Skeletal muscle tissue (tissue), 4 donors: ENCODE data around the gene ZNRF3. TPM values are rescaled to one million over a fixed set of nuclear protein-coding genes. Genes with fewer than 3 reads are reported as not detected.
"Not testable (repeated sequence)": the region's sequence is repeated elsewhere in the genome, so short reads cannot be mapped to it uniquely, and the experiment has no call there.

Experiments used
- H3K27ac ChIP-seq: one replicate; pipeline ENCODE4 v1.7.0; 2013; ENCODE audit warnings: mild to moderate bottlenecking, low read depth, low read length, inconsistent platforms
- H3K27me3 ChIP-seq, 3 donors: one replicate each; pipeline ENCODE4 v1.7.0; 2013; ENCODE audit warnings: low read length in 3 of 3; ENCODE audit not compliant: control insufficient read depth in 3 of 3, insufficient read depth in 3 of 3
- H3K36me3 ChIP-seq, 3 donors: one replicate each; pipeline ENCODE4 v1.7.0; 2013; ENCODE audit warnings: low read length in 3 of 3; ENCODE audit not compliant: control insufficient read depth in 3 of 3, insufficient read depth in 3 of 3
- H3K4me1 ChIP-seq, 3 donors: one replicate each; pipeline ENCODE4 v1.7.0; 2013; ENCODE audit warnings: low read length in 3 of 3, mild to moderate bottlenecking in 3 of 3; ENCODE audit not compliant: control insufficient read depth in 3 of 3, insufficient read depth in 3 of 3
- H3K4me3 ChIP-seq, 3 donors: one replicate each; pipeline ENCODE4 v1.7.0; 2013; ENCODE audit warnings: low read length in 3 of 3
- H3K9ac ChIP-seq, 3 donors: one replicate each; pipeline ENCODE4 v1.7.0; 2013; ENCODE audit warnings: low read length in 3 of 3, mild to moderate bottlenecking in 3 of 3, moderate library complexity in 2 of 3, low read depth in 1 of 3
- H3K9me3 ChIP-seq, 3 donors: one replicate each; pipeline ENCODE4 v1.7.0; 2013; ENCODE audit warnings: low read length in 3 of 3; ENCODE audit not compliant: control insufficient read depth in 3 of 3
- total RNA-seq: library from RNA; depleted of rRNA; stranded (reverse); fragments of >200 nt; gene quantifications from one replicate; pipeline ENCODE4 v1.2.3, GENCODE V29; 2014
- donor health status: Osteomylitis.

Gene ZNRF3
- total RNA-seq, 1 donor from 2014 or later: 7.3 TPM

DNA sequence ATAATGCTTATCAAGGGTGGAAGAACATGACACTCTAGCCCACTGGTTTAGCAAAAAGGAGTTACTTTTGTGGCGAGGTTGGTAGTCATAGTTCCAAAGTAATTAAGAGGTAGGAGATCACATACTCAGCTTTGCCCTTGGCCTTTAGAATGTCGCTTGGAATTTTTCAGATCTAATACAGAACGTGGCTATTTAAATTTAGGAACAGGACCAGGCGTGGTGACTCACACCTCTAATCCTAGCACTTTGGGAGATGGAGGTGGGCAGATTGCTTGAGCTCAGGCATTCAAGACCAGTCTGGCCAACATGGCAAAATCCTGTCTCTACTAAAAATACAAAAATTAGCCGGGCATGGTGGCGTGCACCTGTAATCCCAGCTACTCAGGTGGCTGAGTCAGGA is 26.1 kb upstream of the ZNRF3 start:
- no peak overlapping the region for H3K9ac ChIP-seq
- H3K4me3 ChIP-seq: no peak overlapping the region
- no peaks in the 10 kb centered on the region for H3K9me3 ChIP-seq
- H3K27ac ChIP-seq: no peak overlapping the region
- H3K36me3 ChIP-seq: no peaks in the 10 kb centered on the region
- no peaks in the 10 kb centered on the region for H3K4me1 ChIP-seq
- H3K27me3 ChIP-seq: no peaks in the 10 kb centered on the region

DNA sequence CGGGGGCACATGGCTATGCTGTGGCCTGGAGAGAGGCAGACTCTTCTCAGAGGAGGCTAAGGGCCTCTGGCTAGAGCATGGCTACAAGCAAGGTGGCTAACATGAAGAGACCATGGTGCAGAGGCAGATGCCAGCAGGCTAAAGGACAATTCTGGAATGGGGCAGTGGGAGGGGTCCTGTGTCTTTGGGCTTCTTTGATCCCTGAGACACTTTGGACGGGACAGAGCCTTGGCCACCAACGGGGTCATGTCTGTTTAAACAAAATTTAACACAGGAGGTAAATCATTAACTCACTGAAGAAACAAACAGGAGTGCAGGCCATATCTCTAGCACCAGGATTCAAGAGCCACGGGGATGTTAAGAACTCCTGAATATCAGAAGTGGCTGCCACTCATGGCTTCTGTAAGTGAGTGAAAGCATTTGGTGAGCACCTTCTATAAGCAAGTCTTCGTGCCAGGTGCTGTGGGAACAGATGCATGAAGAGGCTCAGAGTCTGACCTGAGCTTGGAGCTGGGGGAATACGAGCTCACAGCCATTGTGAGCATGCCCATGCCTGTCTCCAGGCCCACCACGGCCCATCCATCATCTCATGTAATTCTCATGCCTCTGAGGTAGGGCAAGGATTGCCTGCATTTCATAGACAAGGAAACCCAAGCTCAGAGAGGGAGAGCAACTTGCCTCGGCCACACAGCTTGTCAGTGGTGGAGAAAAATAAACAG is 18.3 kb upstream of the ZNRF3 start:
- H3K27me3 ChIP-seq: no peaks in the 10 kb centered on the region
- H3K9me3 ChIP-seq: no peaks in the 10 kb centered on the region
- no peak overlapping the region for H3K4me3 ChIP-seq
- no peaks in the 10 kb centered on the region for H3K36me3 ChIP-seq
- H3K27ac ChIP-seq: no peak overlapping the region
- no peak overlapping the region for H3K9ac ChIP-seq
- no peaks in the 10 kb centered on the region for H3K4me1 ChIP-seq

DNA sequence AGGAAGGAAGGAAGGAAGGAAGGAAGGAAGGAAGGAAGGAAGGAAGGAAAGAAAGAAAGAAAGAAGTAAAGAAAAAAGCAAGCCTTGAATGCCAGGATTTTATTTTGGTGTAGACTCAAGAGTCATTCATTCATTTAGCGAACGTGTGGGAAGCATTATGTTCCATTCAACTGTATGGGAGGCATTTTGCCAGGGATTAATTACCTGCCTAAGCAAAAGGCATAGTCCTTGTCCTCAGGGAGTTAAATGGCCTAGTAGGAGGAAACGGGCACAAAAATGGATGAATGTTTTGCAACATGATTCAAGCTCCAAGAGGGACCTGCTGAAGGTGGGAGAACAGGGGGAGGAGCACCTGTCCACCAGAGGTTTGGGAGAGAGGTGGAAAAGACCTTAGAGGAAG is 16.2 kb upstream of the ZNRF3 start:
- no peak overlapping the region for H3K27ac ChIP-seq
- no peak overlapping the region for H3K9ac ChIP-seq
- no peaks in the 10 kb centered on the region for H3K4me1 ChIP-seq
- no peaks in the 10 kb centered on the region for H3K9me3 ChIP-seq
- no peak overlapping the region for H3K4me3 ChIP-seq
- no peaks in the 10 kb centered on the region for H3K27me3 ChIP-seq
- H3K36me3 ChIP-seq: no peaks in the 10 kb centered on the region

DNA sequence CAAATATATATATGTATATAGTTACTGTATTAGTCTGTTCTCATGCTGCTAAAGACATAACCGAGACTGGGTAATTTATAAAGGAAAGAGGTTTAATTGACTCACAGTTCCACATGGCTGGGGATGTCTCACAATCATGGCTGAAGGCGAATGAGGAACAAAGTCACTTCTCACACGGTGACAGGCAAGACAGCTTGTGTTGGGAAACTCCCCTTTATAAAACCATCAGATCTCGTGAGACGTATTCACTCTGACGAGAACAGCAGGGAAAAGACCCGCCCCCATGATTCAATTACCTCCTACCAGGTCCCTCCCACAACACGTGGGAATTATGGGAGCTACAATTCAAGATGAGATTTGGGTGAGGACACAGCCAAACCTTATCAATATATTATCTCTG is 15.0 kb upstream of the ZNRF3 start:
- H3K9ac ChIP-seq, H3K27ac ChIP-seq, H3K4me1 ChIP-seq, H3K9me3 ChIP-seq, H3K4me3 ChIP-seq, H3K27me3 ChIP-seq, H3K36me3 ChIP-seq: not testable (repeated sequence)

GRCh38 chr22:28869736-28870135 is 13.6 kb upstream of the ZNRF3 start:
- Histone ChIP-seq H3K36me3 (no peaks in the 10 kb centered on the region), H3K4me3 (no peak overlapping the region), H3K27me3 (no peaks in the 10 kb centered on the region), H3K9me3 (no peaks in the 10 kb centered on the region), H3K4me1 (no peaks in the 10 kb centered on the region), H3K27ac (no peak overlapping the region), H3K9ac (no peak overlapping the region)

DNA sequence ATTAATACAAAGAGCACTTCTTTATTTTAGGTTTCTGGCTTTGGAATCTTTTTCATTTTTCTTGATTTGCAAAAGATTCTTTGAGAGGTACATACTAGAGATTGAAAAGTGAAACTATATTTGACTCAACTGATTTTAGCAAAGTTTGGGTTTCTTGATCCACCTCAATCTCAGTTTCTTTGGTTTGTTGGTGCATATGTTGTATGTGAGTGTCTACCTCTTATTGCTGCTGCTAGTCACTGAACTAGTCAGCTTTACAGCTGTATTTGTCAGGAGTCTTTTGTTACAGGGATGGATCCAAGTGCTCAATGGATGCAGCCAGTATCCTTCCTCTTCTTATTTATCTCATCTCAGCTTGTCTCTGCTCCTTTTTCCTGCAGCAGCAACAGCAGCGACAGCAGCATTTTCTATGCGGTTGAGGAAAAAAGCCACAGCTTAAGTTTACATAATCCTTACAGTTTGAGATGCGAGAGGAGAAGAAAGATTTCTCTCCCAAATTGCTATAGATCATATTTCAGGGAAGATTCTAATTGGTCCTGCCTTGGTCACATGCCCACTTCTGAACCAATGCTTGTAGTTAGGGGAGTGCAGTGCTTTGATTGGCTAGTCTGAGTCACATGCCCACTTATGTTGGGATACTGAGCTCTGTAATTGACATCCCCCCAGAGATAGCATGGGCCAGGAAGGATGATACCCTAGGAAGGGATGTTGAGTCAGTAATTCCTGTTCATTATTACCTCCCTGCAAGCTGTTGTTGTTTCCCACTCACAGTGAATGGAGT is 10.0 kb upstream of the ZNRF3 start:
- Histone ChIP-seq H3K27ac (no peak overlapping the region), H3K4me3 (no peak overlapping the region), H3K27me3 (no peaks in the 10 kb centered on the region), H3K36me3 (no peaks in the 10 kb centered on the region), H3K9ac (no peak overlapping the region), H3K9me3 (no peaks in the 10 kb centered on the region), H3K4me1 (no peaks in the 10 kb centered on the region)

DNA sequence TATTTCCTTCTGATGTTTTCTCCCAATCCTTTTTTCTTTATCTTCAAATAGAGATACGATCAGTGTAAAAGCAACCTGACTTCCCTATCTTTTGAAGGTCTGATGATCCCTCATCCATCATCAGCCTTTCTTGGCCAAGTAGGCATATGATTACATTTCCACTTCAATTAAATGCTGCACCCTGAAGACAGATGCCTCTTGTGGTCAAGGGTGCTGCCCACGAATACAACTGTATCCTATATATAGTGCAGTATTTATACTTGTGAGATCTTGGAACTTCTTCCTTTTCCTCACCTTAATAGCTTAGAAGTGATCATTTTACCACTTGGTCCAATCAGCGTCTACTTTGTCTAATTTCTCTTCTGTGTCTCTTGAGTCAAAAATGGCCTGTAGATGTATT is 9.3 kb upstream of the ZNRF3 start:
- no peaks in the 10 kb centered on the region for H3K27me3 ChIP-seq
- no peak overlapping the region for H3K4me3 ChIP-seq
- no peak overlapping the region for H3K27ac ChIP-seq
- H3K4me1 ChIP-seq: no peaks in the 10 kb centered on the region
- H3K9ac ChIP-seq: no peak overlapping the region
- no peaks in the 10 kb centered on the region for H3K36me3 ChIP-seq
- H3K9me3 ChIP-seq: no peaks in the 10 kb centered on the region

DNA sequence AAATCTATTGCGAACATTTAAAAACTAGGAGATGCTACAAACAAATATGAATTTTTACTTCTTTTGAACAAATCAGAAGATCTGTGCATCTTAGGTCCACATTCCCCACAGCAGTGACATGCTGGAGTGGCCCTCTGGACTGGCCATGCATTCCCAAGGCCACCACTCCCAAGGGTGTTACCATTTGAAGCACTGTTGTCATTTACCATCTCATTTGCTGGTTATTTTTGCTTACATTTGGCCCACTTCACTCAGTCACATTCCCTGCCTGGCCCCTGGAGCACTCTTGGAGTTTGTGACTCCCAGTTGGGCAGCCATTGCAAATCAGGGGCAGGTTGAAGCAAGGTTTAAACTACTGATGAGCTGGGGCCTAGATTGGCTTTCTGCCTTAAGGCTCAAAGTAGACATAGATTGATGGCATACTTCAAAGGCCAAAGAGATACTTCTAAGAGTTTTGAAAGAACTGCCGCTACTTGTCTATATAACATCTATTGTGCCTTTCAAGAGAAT is 8.5 kb upstream of the ZNRF3 start:
- no peaks in the 10 kb centered on the region for H3K9me3 ChIP-seq
- H3K4me3 ChIP-seq: no peak overlapping the region
- H3K36me3 ChIP-seq: no peaks in the 10 kb centered on the region
- H3K9ac ChIP-seq: no peak overlapping the region
- no peaks in the 10 kb centered on the region for H3K4me1 ChIP-seq
- H3K27ac ChIP-seq: no peak overlapping the region
- no peaks in the 10 kb centered on the region for H3K27me3 ChIP-seq

- H3K4me3 ChIP-seq: peak overlapping the region; percentile 73 to 86 (median 77)
- peak overlapping the region; percentile 11 for H3K27ac ChIP-seq
- peak overlapping the region; percentile 45 to 76 (median 54) for H3K9ac ChIP-seq
- peaks cover 15 to 22% (median 22%) of the 10 kb centered on the region in 3 donors for H3K4me1 ChIP-seq
- no peaks in the 10 kb centered on the region for H3K27me3 ChIP-seq
- H3K36me3 ChIP-seq: no peaks in the 10 kb centered on the region
- H3K9me3 ChIP-seq: no peaks in the 10 kb centered on the region
Measured at GRCh38 chr22:28882545-28882877, 861 bp upstream of the ZNRF3 start.

DNA sequence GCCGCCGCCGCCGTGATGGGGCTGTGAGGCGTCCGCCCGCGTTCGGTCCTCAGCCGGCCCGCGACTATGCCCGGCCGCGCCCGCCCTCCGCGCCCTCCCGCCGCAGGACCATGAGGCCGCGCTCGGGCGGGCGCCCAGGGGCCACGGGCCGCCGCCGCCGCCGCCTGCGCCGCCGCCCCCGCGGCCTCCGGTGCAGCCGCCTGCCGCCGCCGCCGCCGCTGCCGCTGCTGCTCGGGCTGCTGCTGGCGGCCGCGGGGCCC is 215 bp downstream of the ZNRF3 start:
- no peak overlapping the region for H3K27ac ChIP-seq
- peaks cover 15 to 28% (median 22%) of the 10 kb centered on the region in 3 donors for H3K4me1 ChIP-seq
- no peaks in the 10 kb centered on the region for H3K27me3 ChIP-seq
- no peaks in the 10 kb centered on the region for H3K9me3 ChIP-seq
- H3K9ac ChIP-seq: peak overlapping the region in 1 of 3 donors; percentile 62
- H3K36me3 ChIP-seq: no peaks in the 10 kb centered on the region
- peak overlapping the region in 2 of 3 donors; percentile 61 to 73 for H3K4me3 ChIP-seq
